ENCODE data around the gene PKP4. TPM values are rescaled to one million over a fixed set of nuclear protein-coding genes. Genes with fewer than 3 reads are reported as not detected.
A peak's percentile ranks its signal among the peaks of the same experiment; 100 is the strongest.

The PKP4 gene
- total and polyA plus RNA-seq, 7 donors = 14.4 to 41.3 (median 27.5) TPM

- no peak overlapping the region for H3K4me3 ChIP-seq
Measured at GRCh38 chr2:158489366-158490112, 32.8 kb downstream of the PKP4 start.

GRCh38 chr2:158491072-158491471 lies 34.3 kb downstream of the PKP4 start:
- TF ChIP-seq CTCF (IDR thresholded peaks at IDR 0.05) = no peak
- no peak for TF ChIP-seq POLR2A (IDR thresholded peaks at IDR 0.05)
- 85 to 94% methylated on average over 4 of the region's 4 CpGs for WGBS, 2 donors
- Histone ChIP-seq H3K4me3 (no peak overlapping the region), H3K27ac (no peak overlapping the region), H3K9me3 (no peaks in the 10 kb centered on the region), H3K27me3 (no peaks in the 10 kb centered on the region), H3K4me1 (peaks cover 0 to 23% (median 21%) of the 10 kb centered on the region in 4 donors), H3K36me3 (no peaks in the 10 kb centered on the region)
- intact Hi-C loops (cut with DNase I) = no loop called here
- DNase-seq = no peak

More at GRCh38 chr2:158489366-158490112, 32.8 kb downstream of the PKP4 start:
- 73 to 78% methylated on average over 6 of the region's 6 CpGs for WGBS, 2 donors
- TF ChIP-seq EP300 (IDR thresholded peaks at IDR 0.05) (no peak), POLR2A (IDR thresholded peaks at IDR 0.05) (no peak), CTCF (IDR thresholded peaks at IDR 0.05) (no peak)
- intact Hi-C loops (cut with DNase I) = no loop called here
- Histone ChIP-seq H3K4me1 (peaks cover 0 to 26% (median 21%) of the 10 kb centered on the region in 4 donors), H3K27me3 (no peaks in the 10 kb centered on the region), H3K36me3 (no peaks in the 10 kb centered on the region), H3K27ac (peak overlapping the region in 1 of 4 donors; percentile 57), H3K9me3 (no peaks in the 10 kb centered on the region)
- no peak for DNase-seq

- no peak for DNase-seq
- intact Hi-C loops (cut with DNase I) = no loop called here
- Histone ChIP-seq H3K9me3 (no peaks in the 10 kb centered on the region), H3K4me1 (peaks cover 0 to 11% (median under 1%) of the 10 kb centered on the region in 4 donors), H3K4me3 (no peak overlapping the region), H3K36me3 (no peaks in the 10 kb centered on the region), H3K27me3 (no peaks in the 10 kb centered on the region), H3K27ac (peak overlapping the region in 1 of 4 donors; percentile 40)
- 74 to 93% methylated on average over 2 of the region's 2 CpGs for WGBS, 2 donors
- no peak for TF ChIP-seq POLR2A (IDR thresholded peaks at IDR 0.05)
- no peak for TF ChIP-seq EP300 (IDR thresholded peaks at IDR 0.05)
- TF ChIP-seq POLR2AphosphoS5 (IDR thresholded peaks at IDR 0.05) = no peak
- no peak for TF ChIP-seq CTCF (IDR thresholded peaks at IDR 0.05)
Measured at GRCh38 chr2:158493458-158493857, 36.7 kb downstream of the PKP4 start.

- Histone ChIP-seq H3K27ac (peak overlapping the region in 1 of 4 donors; percentile 62), H3K9me3 (no peaks in the 10 kb centered on the region), H3K4me3 (no peak overlapping the region), H3K4me1 (peaks cover 0 to 17% (median 8%) of the 10 kb centered on the region in 4 donors), H3K27me3 (no peaks in the 10 kb centered on the region), H3K36me3 (no peaks in the 10 kb centered on the region)
- DNase-seq = no peak
- TF ChIP-seq POLR2AphosphoS5 (IDR thresholded peaks at IDR 0.05) = no peak
- no peak for TF ChIP-seq EP300 (IDR thresholded peaks at IDR 0.05)
- TF ChIP-seq CTCF (IDR thresholded peaks at IDR 0.05) = no peak
- no peak for TF ChIP-seq POLR2A (IDR thresholded peaks at IDR 0.05)
- intact Hi-C loops (cut with DNase I) = no loop called here
- 89 to 98% methylated on average over 5 of the region's 5 CpGs for WGBS, 2 donors
Measured at GRCh38 chr2:158495175-158495574, 38.4 kb downstream of the PKP4 start.
